Skin epidermis (tissue), 12 donors: ENCODE data around the gene EML1.

Source experiments
- H3K27ac ChIP-seq, 21 experiments: fragments of 200-600 bp; sonication (generic) in 11 of 21; one replicate each; pipeline ENCODE4 v1.5.0; 2020; ENCODE audit warnings: mild to moderate bottlenecking in 3 of 21, inconsistent platforms in 2 of 21, moderate library complexity in 2 of 21
- H3K4me3 ChIP-seq, 7 experiments: fragments of 200-600 bp; sonication (generic) in 2 of 7; one replicate each; pipeline ENCODE4 v1.5.0; 2020; ENCODE audit warnings: inconsistent platforms in 2 of 7, mild to moderate bottlenecking in 2 of 7, moderate library complexity in 1 of 7

Gene EML1

GRCh38 chr14:99816642-99817041 lies 23.4 kb downstream of the EML1 start:
- H3K4me3 ChIP-seq, result no peak overlapping the region
- H3K27ac ChIP-seq, result no peak overlapping the region

- no peak overlapping the region for H3K4me3 ChIP-seq
- H3K27ac ChIP-seq, result no peak overlapping the region
These were observed 24.1 kb downstream of the EML1 start for GRCh38 chr14:99817331-99817730.

GRCh38 chr14:99818503-99819036 lies 25.4 kb downstream of the EML1 start:
- no peak overlapping the region for H3K27ac ChIP-seq
- H3K4me3 ChIP-seq, result no peak overlapping the region

GRCh38 chr14:99819514-99819913 lies 26.3 kb downstream of the EML1 start:
- H3K27ac ChIP-seq, result no peak overlapping the region

GRCh38 chr14:99820702-99821331 lies 27.6 kb downstream of the EML1 start:
- Histone ChIP-seq H3K27ac (no peak overlapping the region), H3K4me3 (no peak overlapping the region)

More at GRCh38 chr14:99819514-99819913, 26.3 kb downstream of the EML1 start:
- H3K4me3 ChIP-seq, result no peak overlapping the region

GRCh38 chr14:99821519-99822508 lies 28.6 kb downstream of the EML1 start:
- Histone ChIP-seq H3K4me3 (no peak overlapping the region), H3K27ac (no peak overlapping the region)

GRCh38 chr14:99822800-99823455 lies 29.7 kb downstream of the EML1 start:
- no peak overlapping the region for H3K4me3 ChIP-seq
- peak overlapping the region in 3 of 21 experiments; percentile 16 to 31 (median 21) for H3K27ac ChIP-seq

GRCh38 chr14:99824776-99825175 lies 31.6 kb downstream of the EML1 start:
- H3K27ac ChIP-seq, result no peak overlapping the region
- H3K4me3 ChIP-seq, result no peak overlapping the region

- Histone ChIP-seq H3K4me3 (no peak overlapping the region), H3K27ac (no peak overlapping the region)
These were observed 36.2 kb downstream of the EML1 start for GRCh38 chr14:99829450-99829849.

GRCh38 chr14:99831303-99831702 lies 38.1 kb downstream of the EML1 start:
- Histone ChIP-seq H3K4me3 (no peak overlapping the region), H3K27ac (no peak overlapping the region)

- no peak overlapping the region for H3K4me3 ChIP-seq
- H3K27ac ChIP-seq, result no peak overlapping the region
These were observed 38.9 kb downstream of the EML1 start for GRCh38 chr14:99831903-99832685.

- H3K4me3 ChIP-seq, result no peak overlapping the region
These were observed 44.6 kb downstream of the EML1 start for GRCh38 chr14:99837822-99838221.

GRCh38 chr14:99838639-99839134 lies 45.5 kb downstream of the EML1 start:
- Histone ChIP-seq H3K27ac (no peak overlapping the region), H3K4me3 (no peak overlapping the region)

More at GRCh38 chr14:99837822-99838221, 44.6 kb downstream of the EML1 start:
- no peak overlapping the region for H3K27ac ChIP-seq

GRCh38 chr14:99839696-99840095 lies 46.5 kb downstream of the EML1 start:
- H3K4me3 ChIP-seq, result no peak overlapping the region
- no peak overlapping the region for H3K27ac ChIP-seq

GRCh38 chr14:99840265-99840664 lies 47.1 kb downstream of the EML1 start:
- H3K4me3 ChIP-seq, result no peak overlapping the region
- no peak overlapping the region for H3K27ac ChIP-seq

- Histone ChIP-seq H3K4me3 (no peak overlapping the region), H3K27ac (no peak overlapping the region)
These were observed 47.6 kb downstream of the EML1 start for GRCh38 chr14:99840774-99841305.

GRCh38 chr14:99841436-99842071 lies 48.3 kb downstream of the EML1 start:
- H3K27ac ChIP-seq, result no peak overlapping the region
- H3K4me3 ChIP-seq, result no peak overlapping the region

- Histone ChIP-seq H3K4me3 (no peak overlapping the region), H3K27ac (no peak overlapping the region)
These were observed 48.9 kb downstream of the EML1 start for GRCh38 chr14:99842141-99842540.
